ENCODE data around the gene ZFAND4. TPM values are rescaled to one million over a fixed set of nuclear protein-coding genes. Genes with fewer than 3 reads are reported as not detected.

Gene ZFAND4
- total RNA-seq, 6 experiments from 2014 or later: 3.9 to 4.8 (median 4.3) TPM

DNA sequence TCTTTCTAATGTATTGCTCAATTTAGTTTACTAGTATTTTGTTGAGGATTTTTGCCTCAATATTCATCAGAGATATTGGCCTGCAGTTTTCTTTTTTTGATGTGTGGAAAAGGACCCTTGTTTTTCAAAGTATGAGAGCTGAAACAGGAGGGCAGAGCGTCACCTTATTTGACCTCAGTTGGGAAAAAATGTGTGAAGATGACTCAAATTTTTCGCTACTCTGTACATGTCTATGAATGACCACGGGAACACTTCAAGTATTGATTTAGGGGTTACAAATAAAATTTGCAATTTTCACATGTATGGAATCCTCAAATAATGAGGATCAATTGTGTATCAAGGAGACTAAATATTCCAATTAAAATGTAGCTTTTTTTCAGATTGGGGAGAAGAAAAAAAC is 103.1 kb downstream of the ZFAND4 start:
- Mint-ChIP-seq H3K27me3 (ENCODE audit: insufficient read depth) (no peaks in the 10 kb centered on the region), H3K4me1 (ENCODE audit: low read depth) (no peaks in the 10 kb centered on the region), H3K27ac (no peak overlapping the region), H3K4me3 (no peak overlapping the region), H3K9me3 (no peaks in the 10 kb centered on the region), H3K36me3 (ENCODE audit: low read depth) (no peaks in the 10 kb centered on the region)
- no peak for DNase-seq
- TF ChIP-seq, protein P1, sequence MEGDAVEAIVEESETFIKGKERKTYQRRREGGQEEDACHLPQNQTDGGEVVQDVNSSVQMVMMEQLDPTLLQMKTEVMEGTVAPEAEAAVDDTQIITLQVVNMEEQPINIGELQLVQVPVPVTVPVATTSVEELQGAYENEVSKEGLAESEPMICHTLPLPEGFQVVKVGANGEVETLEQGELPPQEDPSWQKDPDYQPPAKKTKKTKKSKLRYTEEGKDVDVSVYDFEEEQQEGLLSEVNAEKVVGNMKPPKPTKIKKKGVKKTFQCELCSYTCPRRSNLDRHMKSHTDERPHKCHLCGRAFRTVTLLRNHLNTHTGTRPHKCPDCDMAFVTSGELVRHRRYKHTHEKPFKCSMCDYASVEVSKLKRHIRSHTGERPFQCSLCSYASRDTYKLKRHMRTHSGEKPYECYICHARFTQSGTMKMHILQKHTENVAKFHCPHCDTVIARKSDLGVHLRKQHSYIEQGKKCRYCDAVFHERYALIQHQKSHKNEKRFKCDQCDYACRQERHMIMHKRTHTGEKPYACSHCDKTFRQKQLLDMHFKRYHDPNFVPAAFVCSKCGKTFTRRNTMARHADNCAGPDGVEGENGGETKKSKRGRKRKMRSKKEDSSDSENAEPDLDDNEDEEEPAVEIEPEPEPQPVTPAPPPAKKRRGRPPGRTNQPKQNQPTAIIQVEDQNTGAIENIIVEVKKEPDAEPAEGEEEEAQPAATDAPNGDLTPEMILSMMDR (IDR thresholded peaks at IDR 0.05): no peak

GRCh38 chr10:45566415-45566814 is 106.2 kb downstream of the ZFAND4 start:
- TF ChIP-seq, protein P1 (IDR thresholded peaks at IDR 0.05): no peak
- Mint-ChIP-seq H3K4me1 (ENCODE audit: low read depth) (peaks cover 6% of the 10 kb centered on the region; the same call in 1 of the 2 replicates), H3K4me3 (no peak overlapping the region), H3K27ac (no peak overlapping the region), H3K27me3 (ENCODE audit: insufficient read depth) (no peaks in the 10 kb centered on the region), H3K9me3 (no peaks in the 10 kb centered on the region), H3K36me3 (ENCODE audit: low read depth) (no peaks in the 10 kb centered on the region)
- DNase-seq: no peak

Other genes with a start within 250 kb of the ZFAND4 start
- gene WASHC2C, start 54.5 kb upstream of the ZFAND4 start, total RNA-seq (2021; fragmentation: NEBNext Ultra II Directional; extraction: Animal tissue kit (Norgen Biotek cat#: 25700)): 10 to 100 TPM; 28.3 to 44.5 (median 34.1) TPM
- 1 to 10 TPM; 3.5 to 7.4 (median 5.1) TPM for gene AGAP4, start 174.7 kb upstream of the ZFAND4 start, total RNA-seq (2021; fragmentation: NEBNext Ultra II Directional; extraction: Animal tissue kit (Norgen Biotek cat#: 25700))

Data from HFFc6 (cell line).